SKM-1 (cell line): ENCODE results near the gene PFDN2.

Source experiments
- DNase-seq: peaks from one replicate; lab custom pipeline; 2025; ENCODE audit not compliant: unreplicated experiment; lab: John Stamatoyannopoulos, UW

PFDN2 gene, protein sequence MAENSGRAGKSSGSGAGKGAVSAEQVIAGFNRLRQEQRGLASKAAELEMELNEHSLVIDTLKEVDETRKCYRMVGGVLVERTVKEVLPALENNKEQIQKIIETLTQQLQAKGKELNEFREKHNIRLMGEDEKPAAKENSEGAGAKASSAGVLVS

DNA sequence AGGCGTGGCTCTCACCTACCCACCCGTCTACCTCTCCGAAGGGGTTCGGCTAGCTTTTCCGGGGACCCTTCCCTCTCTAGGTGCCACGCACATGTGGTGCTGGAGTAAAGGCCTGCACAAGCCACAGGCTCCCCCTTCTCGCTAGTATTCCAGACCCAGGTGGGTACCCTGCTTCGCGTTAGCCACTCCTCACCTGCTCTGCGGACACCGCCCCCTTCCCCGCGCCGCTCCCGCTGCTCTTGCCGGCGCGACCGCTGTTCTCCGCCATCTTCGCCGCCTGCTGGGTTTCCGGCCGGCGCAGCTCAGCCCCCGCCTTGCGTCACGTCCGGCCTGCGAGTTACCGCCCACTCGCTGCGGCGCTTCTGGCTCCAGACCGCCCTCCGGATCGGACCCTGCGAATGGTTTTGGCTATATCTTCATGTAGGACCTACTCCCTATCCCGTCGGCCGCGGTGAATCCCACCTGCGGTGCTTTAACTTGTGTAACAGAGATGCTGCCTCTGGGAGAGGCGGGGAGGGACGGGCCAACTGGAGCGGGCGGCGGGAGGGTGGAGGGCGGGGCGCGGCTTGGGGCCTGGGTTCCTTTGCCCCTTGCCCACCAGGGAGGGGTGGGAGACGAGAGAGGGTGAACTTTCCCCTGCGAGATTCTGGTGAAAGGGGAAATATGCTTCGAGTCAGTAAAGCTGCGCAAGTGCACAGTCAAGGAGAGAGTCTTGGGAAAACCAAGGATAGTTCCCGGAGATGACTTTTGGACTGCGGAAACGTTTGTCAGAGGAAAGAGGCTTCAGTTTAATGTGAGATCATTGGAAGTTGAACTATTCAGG lies at the start of gene PFDN2, which contains the start of gene NIT1:
Gene PFDN2 (minus strand): TSS at position 279 of the 823 bp plus-strand sequence. CDS start 11 bp downstream, at position 268.
Gene NIT1 (plus strand): TSS at position 347 of the 823 bp plus-strand sequence. CDS start 72 bp downstream, at position 419.
- peak; percentile 75 for DNase-seq

GRCh38 chr1:161166669-161167548 lies 49.1 kb upstream of the PFDN2 start:
- DNase-seq, result peak; percentile 18

DNA sequence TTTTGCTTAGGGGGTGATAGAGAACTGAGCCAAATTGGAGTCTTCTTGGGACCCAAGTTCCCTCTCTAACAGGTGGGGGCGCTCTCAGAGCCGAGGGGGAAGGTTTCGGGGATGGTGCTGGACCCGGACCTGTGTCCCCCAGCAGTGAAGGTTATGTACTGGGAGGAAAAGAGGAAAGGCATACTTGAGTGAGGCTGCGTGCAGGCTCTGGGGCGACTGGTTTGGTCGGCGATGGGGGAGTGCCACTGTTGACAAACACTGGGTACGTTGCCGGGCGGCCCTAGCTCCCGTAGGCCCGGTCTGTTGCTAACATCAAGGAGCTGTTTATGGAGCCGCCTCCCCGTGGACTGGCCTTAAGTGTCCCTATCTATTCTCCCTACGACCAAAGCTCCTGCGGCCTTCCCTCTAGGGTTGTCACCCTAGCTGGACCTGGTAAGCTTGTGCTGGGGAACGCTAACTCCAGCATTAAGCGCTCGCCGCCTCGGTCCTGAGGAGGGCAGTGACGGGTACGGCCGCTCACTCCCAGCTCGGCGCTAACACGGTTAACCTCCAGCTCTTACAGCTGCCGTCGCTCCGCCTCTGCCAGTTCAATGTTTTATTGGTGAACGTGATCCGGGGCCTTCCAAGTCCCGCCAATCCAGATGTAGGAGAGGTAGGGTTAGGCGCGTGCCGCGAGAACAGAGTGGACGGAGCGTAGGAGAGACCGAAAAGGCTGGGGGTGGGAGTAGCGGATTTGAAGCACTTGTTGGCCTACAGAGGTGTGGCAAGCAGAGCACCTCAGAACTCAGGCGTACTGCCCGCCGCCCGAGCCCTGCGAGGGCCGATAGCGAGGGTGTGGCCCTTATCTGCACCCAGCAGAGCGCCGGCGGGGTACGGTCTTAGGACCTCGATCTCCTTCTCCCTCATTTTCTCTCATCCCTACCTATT lies 48.2 kb upstream of the PFDN2 start, which contains the start of gene PPOX:
Gene PPOX (plus strand): TSS at position 685 of the 927 bp plus-strand sequence. CDS start 422 bp downstream, outside the sequence.
- DNase-seq, result peak; percentile 99

DNA sequence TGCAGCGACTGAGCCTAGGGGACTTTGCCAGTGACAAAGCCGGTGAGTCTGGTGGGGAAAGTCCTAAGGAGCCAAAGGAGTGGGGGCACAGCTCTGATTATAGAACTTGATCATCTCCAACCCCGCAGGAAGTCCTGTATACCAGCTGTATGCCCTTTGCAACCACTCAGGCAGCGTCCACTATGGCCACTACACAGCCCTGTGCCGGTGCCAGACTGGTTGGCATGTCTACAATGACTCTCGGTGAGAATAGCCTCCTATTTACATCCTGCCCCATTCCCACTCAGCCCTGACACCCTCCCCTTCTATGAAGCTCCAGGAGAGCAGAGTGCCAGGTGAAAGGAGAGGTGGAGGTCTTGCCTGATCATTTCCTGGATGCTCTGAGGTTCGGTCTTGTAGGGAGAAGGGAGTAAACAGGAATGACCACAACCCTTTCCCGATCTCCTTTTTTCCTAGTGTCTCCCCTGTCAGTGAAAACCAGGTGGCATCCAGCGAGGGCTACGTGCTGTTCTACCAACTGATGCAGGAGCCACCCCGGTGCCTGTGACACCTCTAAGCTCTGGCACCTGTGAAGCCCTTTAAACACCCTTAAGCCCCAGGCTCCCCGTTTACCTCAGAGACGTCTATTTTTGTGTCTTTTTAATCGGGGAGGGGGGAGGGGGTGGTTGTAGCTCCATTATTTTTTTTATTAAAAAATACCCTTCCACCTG lies 47.2 kb upstream of the PFDN2 start:
- no peak for DNase-seq

DNA sequence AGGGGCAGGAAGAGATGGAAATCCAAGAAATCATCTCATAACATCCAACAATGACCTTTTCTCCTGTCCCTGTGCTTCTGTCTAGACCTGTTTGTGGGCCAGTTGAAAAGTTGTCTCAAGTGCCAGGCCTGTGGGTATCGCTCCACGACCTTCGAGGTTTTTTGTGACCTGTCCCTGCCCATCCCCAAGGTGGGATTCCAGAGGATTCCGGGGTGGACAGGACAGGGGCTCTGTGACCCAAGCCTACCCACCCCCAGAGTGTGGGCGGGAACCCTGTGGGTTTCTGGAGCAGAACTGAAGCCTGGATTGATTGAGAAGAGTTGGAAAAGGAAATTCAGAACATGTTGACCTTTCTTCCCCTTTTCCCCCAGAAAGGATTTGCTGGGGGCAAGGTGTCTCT lies 46.0 kb upstream of the PFDN2 start:
- no peak for DNase-seq

DNA sequence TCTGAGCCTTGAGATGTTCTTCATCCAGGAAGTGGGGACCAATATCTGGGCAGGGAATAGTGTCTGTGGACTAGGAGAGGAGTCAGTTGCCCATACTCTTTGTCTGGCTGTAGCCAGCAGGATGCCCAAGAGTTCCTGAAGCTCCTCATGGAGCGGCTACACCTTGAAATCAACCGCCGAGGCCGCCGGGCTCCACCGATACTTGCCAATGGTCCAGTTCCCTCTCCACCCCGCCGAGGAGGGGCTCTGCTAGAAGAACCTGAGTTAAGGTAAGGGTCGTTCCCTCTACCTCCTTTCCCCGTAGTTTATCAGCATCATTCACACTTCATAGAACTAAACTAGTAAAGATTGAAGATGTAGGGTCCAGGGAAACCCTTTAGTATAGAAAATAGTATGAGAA lies 45.0 kb upstream of the PFDN2 start:
- no peak for DNase-seq

- no peak for DNase-seq
Measured at GRCh38 chr1:161162052-161162451, 44.2 kb upstream of the PFDN2 start.

- no peak for DNase-seq
Measured at GRCh38 chr1:161161652-161162051, 43.8 kb upstream of the PFDN2 start.

DNA sequence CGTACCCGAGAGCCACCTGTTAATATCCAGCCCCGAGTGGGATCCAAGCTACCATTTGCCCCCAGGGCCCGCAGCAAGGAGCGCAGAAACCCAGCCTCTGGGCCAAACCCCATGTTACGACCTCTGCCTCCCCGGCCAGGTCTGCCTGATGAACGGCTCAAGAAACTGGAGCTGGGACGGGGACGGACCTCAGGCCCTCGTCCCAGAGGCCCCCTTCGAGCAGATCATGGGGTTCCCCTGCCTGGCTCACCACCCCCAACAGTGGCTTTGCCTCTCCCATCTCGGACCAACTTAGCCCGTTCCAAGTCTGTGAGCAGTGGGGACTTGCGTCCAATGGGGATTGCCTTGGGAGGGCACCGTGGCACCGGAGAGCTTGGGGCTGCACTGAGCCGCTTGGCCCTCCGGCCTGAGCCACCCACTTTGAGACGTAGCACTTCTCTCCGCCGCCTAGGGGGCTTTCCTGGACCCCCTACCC lies 42.9 kb upstream of the PFDN2 start:
- no peak for DNase-seq

- DNase-seq, result no peak
Measured at GRCh38 chr1:161159913-161160243, 42.0 kb upstream of the PFDN2 start.

DNA sequence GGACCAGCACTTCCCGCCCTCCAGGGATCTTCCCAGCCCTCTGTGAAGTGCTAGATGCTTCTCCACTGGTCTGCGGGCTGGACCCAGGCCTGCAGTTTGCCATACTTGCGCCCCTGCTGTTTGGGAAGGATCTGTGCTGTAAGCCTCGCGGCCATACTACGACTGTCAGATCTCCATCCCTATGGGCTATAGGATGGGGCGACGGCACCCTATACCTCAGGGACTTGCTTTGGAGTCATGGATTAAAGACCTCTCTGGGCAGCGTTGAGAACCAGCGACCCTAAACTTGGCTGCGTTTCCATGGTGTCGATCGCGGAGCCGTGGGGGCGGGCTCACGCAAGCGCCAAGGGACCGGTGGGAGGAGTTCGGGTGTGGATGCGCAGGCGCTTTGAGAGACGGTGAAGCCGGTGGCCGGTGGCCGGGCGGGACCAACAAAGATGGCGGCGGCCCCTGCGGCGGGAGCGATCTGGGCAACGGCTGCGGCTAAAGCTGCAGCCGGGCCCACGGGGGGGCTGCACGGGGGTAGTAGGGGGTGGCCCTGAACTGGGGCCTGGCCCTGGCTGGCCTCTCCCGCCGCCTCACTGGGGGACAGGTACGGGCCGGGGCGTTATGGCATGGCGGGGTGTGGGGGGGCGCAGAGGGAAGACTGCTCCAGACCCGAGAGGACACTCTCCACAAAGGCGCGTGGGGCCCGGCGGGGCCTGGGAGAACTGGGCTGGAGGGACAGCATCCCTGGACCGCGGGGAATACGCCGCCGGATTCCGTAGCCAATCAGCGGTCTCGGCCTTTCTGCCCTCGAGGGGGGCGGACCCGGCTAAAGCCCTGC lies 41.5 kb upstream of the PFDN2 start, which contains the start of gene USP21:
Gene USP21 (plus strand): TSS at position 414 of the 826 bp plus-strand sequence. CDS start 1,141 bp downstream, outside the sequence.
- DNase-seq, result peak; percentile 94

DNA sequence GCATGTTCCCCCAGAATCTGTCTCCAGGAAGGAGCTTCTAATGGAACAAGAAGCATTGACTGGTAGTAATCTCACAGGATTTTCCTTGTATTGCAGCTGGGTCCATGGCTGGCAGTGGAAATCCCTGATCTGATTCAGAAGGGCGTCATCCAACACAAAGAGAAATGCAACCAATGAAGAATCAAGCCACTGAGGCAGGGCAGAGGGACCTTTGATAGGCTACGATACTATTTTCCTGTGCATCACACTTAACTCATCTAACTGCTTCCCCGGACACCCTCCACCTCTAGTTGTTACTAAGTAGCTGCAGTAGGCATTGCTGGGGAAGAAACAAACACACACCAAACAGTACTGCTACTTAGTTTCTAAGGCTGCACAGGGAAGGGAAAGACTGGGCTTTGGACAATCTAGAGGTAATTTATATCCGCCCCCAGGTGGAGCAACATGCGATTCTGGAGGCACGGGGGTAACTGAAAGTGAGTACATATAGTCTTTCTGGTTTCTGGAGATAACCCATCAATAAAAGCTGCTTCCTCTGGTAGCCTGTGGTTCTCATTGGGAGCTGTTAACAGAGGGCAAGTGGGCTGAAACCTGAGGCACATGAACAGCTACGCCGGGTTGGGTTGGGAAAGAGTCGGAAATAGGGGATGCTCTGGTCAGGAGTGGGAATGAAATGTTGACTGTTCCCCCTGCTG lies 40.6 kb upstream of the PFDN2 start:
- DNase-seq, result no peak

- DNase-seq, result no peak
Measured at GRCh38 chr1:161157867-161158266, 40.0 kb upstream of the PFDN2 start.

- DNase-seq, result peak; percentile 96
Measured at GRCh38 chr1:161153682-161154337, 36.0 kb upstream of the PFDN2 start, which contains the start of gene UFC1. TSS of gene UFC1 (plus strand) at chr1:161153978. CDS start at chr1:161153998, 20 bp downstream.

- no peak for DNase-seq
Measured at GRCh38 chr1:161153176-161153575, 35.3 kb upstream of the PFDN2 start.

GRCh38 chr1:161145832-161146231 lies 28.0 kb upstream of the PFDN2 start:
- DNase-seq, result no peak

- no peak for DNase-seq
Measured at GRCh38 chr1:161140755-161141400, 23.0 kb upstream of the PFDN2 start.
